Measurements from ENCODE around the gene CBX7. TPM values are rescaled to one million over a fixed set of nuclear protein-coding genes. Genes with fewer than 3 reads are reported as not detected.

The CBX7 gene
- total RNA-seq, 8 experiments from 2014 or later: 2.6 to 8.9 (median 4.8) TPM

- WGBS, 10 experiments: 34 to 100% (median 94%) methylated on average over 4 to 12 of the region's 19 CpGs
- H3K4me1 ChIP-seq (replicated peaks in 1 of 2): peaks cover 35 to 37% of the 10 kb centered on the region in 2 donors
- no peak overlapping the region for H3K27ac ChIP-seq
Measured at GRCh38 chr22:39178206-39179111, 26.0 kb upstream of the CBX7 start.

GRCh38 chr22:39177791-39178190 lies 25.3 kb upstream of the CBX7 start:
- Histone ChIP-seq H3K27ac (no peak overlapping the region), H3K4me1 (replicated peaks in 1 of 2) (peaks cover 37 to 44% of the 10 kb centered on the region in 2 donors), H3K4me3 (no peak overlapping the region)
- in situ Hi-C loops (cut with MboI; ENCODE audit: low pct_unique_long_range_greater_than_20kb in 2 of 9, low sequenced_read_pairs in 9 of 9, unreplicated experiment in 9 of 9): loop anchor here in 6 of 9 experiments (10.0 kb wide), 2 partner anchors 127 to 137 kb away; partner anchors contain the start of gene RPL3 (in 3 of the 6)
- 76 to 80% (median 80%) methylated on average over 1 to 5 of the region's 9 CpGs; no CpG with 5 or more reads in 7 of the 10 experiments for WGBS, 10 experiments
- ATAC-seq (replicated peaks in 6 of 8): peak in 2 of 8 experiments; percentile 14 to 18

More at GRCh38 chr22:39178206-39179111, 26.0 kb upstream of the CBX7 start:
- in situ Hi-C loops (cut with MboI; ENCODE audit: low pct_unique_long_range_greater_than_20kb in 2 of 9, low sequenced_read_pairs in 9 of 9, unreplicated experiment in 9 of 9): loop anchor here in 6 of 9 experiments (10.0 kb wide), 2 partner anchors 126 to 136 kb away; partner anchors contain the start of gene RPL3 (in 3 of the 6)
- no peak for ATAC-seq (replicated peaks in 6 of 8)
- H3K4me3 ChIP-seq: no peak overlapping the region

DNA sequence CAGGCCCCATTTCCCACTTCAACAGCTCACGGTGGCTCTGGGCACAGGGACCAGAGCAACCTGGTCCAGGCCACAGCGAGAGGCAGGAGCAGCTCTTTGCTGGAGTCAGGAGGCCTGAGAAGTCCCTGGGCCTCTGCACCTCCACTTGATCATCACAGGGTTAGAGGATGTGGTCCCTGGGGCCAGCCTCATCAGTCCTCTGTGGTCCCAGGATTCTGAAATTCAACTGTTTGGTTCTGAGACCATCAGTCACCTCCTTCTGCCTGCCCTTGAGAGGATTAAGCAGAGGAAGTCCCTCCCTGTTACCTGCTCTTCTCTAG lies 24.9 kb upstream of the CBX7 start:
- H3K27ac ChIP-seq: peak overlapping the region in 1 of 2 donors; percentile 57
- WGBS, 10 experiments: 100% methylated on average over 1 of the region's 2 CpGs; no CpG with 5 or more reads in 9 of the 10 experiments
- ATAC-seq (replicated peaks in 6 of 8): no peak
- peaks cover 37 to 47% of the 10 kb centered on the region in 2 donors for H3K4me1 ChIP-seq (replicated peaks in 1 of 2)
- in situ Hi-C loops (cut with MboI; ENCODE audit: low pct_unique_long_range_greater_than_20kb in 2 of 9, low sequenced_read_pairs in 9 of 9, unreplicated experiment in 9 of 9): loop anchor here in 6 of 9 experiments (10.0 kb wide), 2 partner anchors 127 to 137 kb away; partner anchors contain the start of gene RPL3 (in 3 of the 6)
- no peak overlapping the region for H3K4me3 ChIP-seq

DNA sequence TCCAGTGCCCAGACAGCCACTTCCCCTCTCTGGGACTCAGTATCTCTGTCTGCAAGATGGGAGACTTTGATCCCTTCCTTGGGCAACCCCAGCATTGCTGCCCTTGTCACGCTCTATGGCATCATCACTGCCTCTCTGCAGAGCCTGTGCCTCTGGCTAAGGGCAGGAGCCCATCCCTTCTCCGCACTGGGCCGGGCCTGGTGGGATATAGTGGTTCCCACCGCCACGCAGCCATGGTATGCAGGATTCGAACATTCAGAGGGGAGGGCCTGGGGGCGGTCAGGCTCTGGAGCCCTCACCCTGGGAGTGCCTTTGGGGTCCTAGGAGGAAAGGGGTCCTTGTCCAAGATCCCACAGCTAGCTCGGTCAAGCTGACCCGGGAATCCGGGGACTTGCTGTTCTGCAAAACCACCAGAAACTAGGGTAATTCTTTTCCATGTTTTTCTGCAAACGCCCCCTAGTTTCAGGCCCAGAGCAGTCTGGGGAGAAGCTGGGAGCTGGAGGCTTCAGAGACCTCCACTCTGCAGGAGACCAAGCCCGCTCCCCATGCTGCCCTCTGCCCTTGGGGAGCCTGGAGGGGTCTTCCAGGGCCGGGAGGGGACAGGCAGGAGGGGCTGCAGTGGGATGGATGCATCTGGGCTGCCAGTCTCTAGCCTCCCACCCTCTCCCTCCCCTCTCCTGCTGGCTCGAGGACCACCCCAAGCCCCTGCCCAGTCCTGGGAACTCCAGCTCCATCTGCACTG lies 24.4 kb upstream of the CBX7 start:
- whole genome bisulfite sequencing, 10 experiments: 79 to 100% (median 88%) methylated on average over 1 to 10 of the region's 14 CpGs; no CpG with 5 or more reads in 6 of the 10 experiments
- ATAC-seq (replicated peaks in 6 of 8): no peak
- Histone ChIP-seq H3K4me3 (no peak overlapping the region), H3K27ac (peak overlapping the region in 1 of 2 donors; percentile 57), H3K4me1 (replicated peaks in 1 of 2) (peaks cover 37 to 49% of the 10 kb centered on the region in 2 donors)
- in situ Hi-C loops (cut with MboI; ENCODE audit: low pct_unique_long_range_greater_than_20kb in 2 of 9, low sequenced_read_pairs in 9 of 9, unreplicated experiment in 9 of 9): loop anchor here in 6 of 9 experiments (10.0 kb wide), 2 partner anchors 128 to 138 kb away; partner anchors contain the start of gene RPL3 (in 3 of the 6)

GRCh38 chr22:39176143-39176713 lies 23.7 kb upstream of the CBX7 start:
- ATAC-seq (replicated peaks in 6 of 8): peak in 4 of 8 experiments; percentile 3 to 82 (median 72)
- 0 to 100% (median 23%) methylated on average over 1 to 3 of the region's 23 CpGs; no CpG with 5 or more reads in 6 of the 10 experiments for WGBS, 10 experiments
- Histone ChIP-seq H3K27ac (no peak overlapping the region), H3K4me3 (no peak overlapping the region), H3K4me1 (replicated peaks in 1 of 2) (peaks cover 37 to 52% of the 10 kb centered on the region in 2 donors)
- in situ Hi-C loops (cut with MboI; ENCODE audit: low pct_unique_long_range_greater_than_20kb in 2 of 9, low sequenced_read_pairs in 9 of 9, unreplicated experiment in 9 of 9): loop anchor here in 6 of 9 experiments (10.0 kb wide), 2 partner anchors 129 to 139 kb away; partner anchors contain the start of gene RPL3 (in 3 of the 6)

GRCh38 chr22:39175353-39176142 lies 23.1 kb upstream of the CBX7 start:
- 80 to 93% (median 80%) methylated on average over 1 to 5 of the region's 18 CpGs; no CpG with 5 or more reads in 7 of the 10 experiments for WGBS, 10 experiments
- in situ Hi-C loops (cut with MboI; ENCODE audit: low pct_unique_long_range_greater_than_20kb in 2 of 9, low sequenced_read_pairs in 9 of 9, unreplicated experiment in 9 of 9): loop anchor here in 6 of 9 experiments (10.0 kb wide), 2 partner anchors 129 to 139 kb away; partner anchors contain the start of gene RPL3 (in 3 of the 6)
- ATAC-seq (replicated peaks in 6 of 8): no peak
- Histone ChIP-seq H3K4me3 (no peak overlapping the region), H3K4me1 (replicated peaks in 1 of 2) (peaks cover 37 to 56% of the 10 kb centered on the region in 2 donors), H3K27ac (no peak overlapping the region)

GRCh38 chr22:39174498-39175352 lies 22.2 kb upstream of the CBX7 start:
- in situ Hi-C loops (cut with MboI; ENCODE audit: low pct_unique_long_range_greater_than_20kb in 2 of 9, low sequenced_read_pairs in 9 of 9, unreplicated experiment in 9 of 9): loop anchor here (5.0 to 25.0 kb wide), 7 partner anchors 130 to 863 kb away; partner anchors contain the start of genes ATF4 (in 6 of the 9), MIEF1 (in 6 of the 9) and RPL3 (in 5 of the 9)
- 0 to 53% (median 25%) methylated on average over 1 to 9 of the region's 22 CpGs; no CpG with 5 or more reads in 6 of the 10 experiments for WGBS, 10 experiments
- peak overlapping the region; percentile 3 to 52 for H3K27ac ChIP-seq
- peak; percentile 8 to 68 (median 58) for ATAC-seq (replicated peaks in 6 of 8)
- no peak overlapping the region for H3K4me3 ChIP-seq
- H3K4me1 ChIP-seq (replicated peaks in 1 of 2): peaks cover 29 to 48% of the 10 kb centered on the region in 2 donors

DNA sequence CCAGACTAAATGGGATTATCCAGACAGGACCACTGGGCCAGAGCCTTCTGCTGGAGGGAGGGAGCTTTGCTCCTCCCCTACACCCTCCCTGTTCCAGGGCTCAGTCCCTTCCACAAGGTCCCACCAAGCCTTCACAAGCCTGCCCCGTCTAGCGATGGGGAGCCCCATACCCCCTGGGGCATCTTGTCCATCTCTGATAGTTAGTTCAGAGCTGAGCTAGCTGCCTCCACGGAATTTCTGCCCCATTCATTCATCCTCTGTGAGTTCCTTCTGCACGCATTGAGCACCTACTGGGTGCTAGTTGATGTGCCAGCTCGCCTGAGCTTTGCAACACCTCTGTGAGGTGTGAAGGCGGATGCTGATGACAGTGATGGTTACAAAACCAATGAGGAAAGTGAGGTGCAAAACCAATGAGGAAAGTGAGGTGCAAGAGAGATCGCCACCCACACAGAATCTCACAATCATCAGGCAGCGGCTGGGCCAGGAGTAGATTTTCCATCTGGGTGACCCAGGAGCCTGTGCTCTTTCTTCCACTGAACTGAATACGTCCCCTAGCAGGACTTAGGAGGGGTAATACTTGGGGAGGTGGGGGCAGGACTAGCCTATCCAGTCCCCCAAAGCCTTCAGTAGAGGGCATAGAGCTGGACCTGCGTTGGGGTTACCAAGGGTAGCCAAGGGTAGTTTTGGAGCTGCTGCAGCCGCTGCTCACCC lies 21.5 kb upstream of the CBX7 start:
- H3K27ac ChIP-seq: peak overlapping the region; percentile 3 to 52
- in situ Hi-C loops (cut with MboI; ENCODE audit: low pct_unique_long_range_greater_than_20kb in 2 of 9, low sequenced_read_pairs in 9 of 9, unreplicated experiment in 9 of 9): loop anchor here (5.0 to 25.0 kb wide), 7 partner anchors 131 to 863 kb away; partner anchors contain the start of genes ATF4 (in 6 of the 9), MIEF1 (in 6 of the 9) and RPL3 (in 5 of the 9)
- WGBS, 10 experiments: 0 to 89% (median 72%) methylated on average over 1 to 7 of the region's 11 CpGs; no CpG with 5 or more reads in 4 of the 10 experiments
- H3K4me3 ChIP-seq: no peak overlapping the region
- ATAC-seq (replicated peaks in 6 of 8): no peak
- H3K4me1 ChIP-seq (replicated peaks in 1 of 2): peaks cover 23 to 41% of the 10 kb centered on the region in 2 donors

DNA sequence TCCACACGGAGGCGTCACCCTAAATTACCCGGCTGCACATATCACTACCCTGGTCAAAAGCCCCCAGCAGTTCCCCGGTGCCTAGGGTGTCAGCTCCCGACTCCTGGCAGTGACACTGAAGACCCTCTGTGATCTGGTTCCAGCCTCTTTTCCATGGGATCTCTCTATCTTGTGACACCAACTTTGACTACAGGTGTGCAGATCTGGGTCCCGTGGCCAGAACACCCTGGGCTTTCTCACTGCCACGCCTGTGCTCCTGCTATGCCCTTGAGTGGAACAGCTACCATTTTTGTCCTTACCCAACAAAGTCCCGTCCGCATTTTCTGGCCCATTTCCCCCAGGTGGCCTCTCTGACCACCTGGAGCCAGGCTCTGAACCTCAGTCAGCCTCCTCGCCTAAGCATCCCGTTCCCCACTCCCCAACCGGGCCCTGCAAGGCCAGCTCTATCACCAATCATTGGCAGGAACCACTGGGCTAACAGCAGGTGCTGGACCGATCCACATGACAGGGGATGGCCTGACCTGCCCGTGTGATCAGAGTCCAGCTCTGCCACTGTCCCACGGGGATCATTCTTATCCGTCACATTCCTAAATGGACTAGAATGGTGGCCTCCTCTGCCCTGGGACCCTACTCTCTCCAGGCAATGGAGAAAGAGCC lies 20.7 kb upstream of the CBX7 start:
- Histone ChIP-seq H3K4me3 (no peak overlapping the region), H3K4me1 (replicated peaks in 1 of 2) (peaks cover 23 to 41% of the 10 kb centered on the region in 2 donors), H3K27ac (no peak overlapping the region)
- WGBS, 10 experiments: 77 to 100% (median 86%) methylated on average over 1 to 10 of the region's 16 CpGs; no CpG with 5 or more reads in 3 of the 10 experiments
- ATAC-seq (replicated peaks in 6 of 8): no peak
- in situ Hi-C loops (cut with MboI; ENCODE audit: low pct_unique_long_range_greater_than_20kb in 2 of 9, low sequenced_read_pairs in 9 of 9, unreplicated experiment in 9 of 9): loop anchor here (5.0 to 25.0 kb wide), 7 partner anchors 132 to 864 kb away; partner anchors contain the start of genes ATF4 (in 6 of the 9), MIEF1 (in 6 of the 9) and RPL3 (in 5 of the 9)

Measured in motor neuron (in vitro differentiated cells).